Kidney (tissue), 14 donors: ENCODE measurements around the gene NT5DC2. TPM values are rescaled to one million over a fixed set of nuclear protein-coding genes. Genes with fewer than 3 reads are reported as not detected.

Source experiments
- DNase-seq, 5 donors: peaks; one replicate each; pipeline ENCODE4 v3.0.0-alpha.2; 2013 to 2020
- FAIRE-seq: peaks from 2 replicates; lab custom pipeline; 2012; peaks lifted over from hg19 to GRCh38; lab: Jason Lieb, UNC
- H3K27ac ChIP-seq, 2 donors: one replicate each; pipeline ENCODE4 v1.7.0; 2013; ENCODE audit warnings: low read depth in 2 of 2, low read length in 2 of 2, inconsistent platforms in 1 of 2
- H3K27me3 ChIP-seq: one replicate; pipeline ENCODE4 v1.7.1; 2013; ENCODE audit warnings: low read length, inconsistent platforms; ENCODE audit not compliant: control insufficient read depth, insufficient read depth
- H3K36me3 ChIP-seq, 3 donors: one replicate each; pipeline versions ENCODE4 v1.7.0 to v1.7.1; 2013; ENCODE audit warnings: low read length in 3 of 3, control low read depth in 1 of 3, inconsistent platforms in 1 of 3; ENCODE audit not compliant: insufficient read depth in 3 of 3, control insufficient read depth in 2 of 3
- H3K4me1 ChIP-seq, 3 donors: one replicate each; pipeline versions ENCODE4 v1.7.0 to v1.7.1; 2013; ENCODE audit warnings: low read length in 3 of 3, inconsistent platforms in 1 of 3, low read depth in 1 of 3; ENCODE audit not compliant: control insufficient read depth in 2 of 3, insufficient read depth in 2 of 3
- H3K4me3 ChIP-seq, 3 donors: one replicate each; pipeline versions ENCODE4 v1.7.0 to v1.8.1; 2013; ENCODE audit warnings: low read length in 3 of 3, control low read depth in 1 of 3, inconsistent platforms in 1 of 3
- H3K9ac ChIP-seq, 3 donors: one replicate each; pipeline versions ENCODE4 v1.7.0 to v1.7.1; 2013; ENCODE audit warnings: low read length in 3 of 3, control low read depth in 1 of 3, inconsistent platforms in 1 of 3
- H3K9me3 ChIP-seq, 3 donors: one replicate each; pipeline versions ENCODE4 v1.7.0 to v1.7.1; 2013; ENCODE audit warnings: low read length in 3 of 3, control low read depth in 1 of 3, inconsistent platforms in 1 of 3; ENCODE audit not compliant: control insufficient read depth in 2 of 3, insufficient read depth in 1 of 3
- CTCF ChIP-seq: IDR thresholded peaks from 3 replicates; pipeline ENCODE4 v1.5.1; 2012; ENCODE audit warnings: mild to moderate bottlenecking, moderate library complexity, borderline replicate concordance; ENCODE audit not compliant: insufficient read depth; ENCODE audit errors: extremely low read depth
- intact Hi-C: fragments of 100-400 bp; cut with DNase I; formaldehyde crosslinking; loops from one replicate; pipeline ENCODE4 v1.11.1; 2022
- polyA plus RNA-seq: library from polyadenylated mRNA; stranded (reverse); fragments of 350-450 nt; fragmentation: Illumina TruSeq; extraction: RNeasy Lipid Tissue Mini Kit (QIAGEN cat#74804); gene quantifications from one replicate; pipeline ENCODE4 v1.2.3, GENCODE V29; 2014; ENCODE audit warnings: low read depth, low replicate concordance; ENCODE audit not compliant: insufficient read depth
- total RNA-seq: library from RNA; stranded (reverse); fragmentation: NEBNext Ultra II Directional; extraction: Animal tissue kit (Norgen Biotek cat#: 25700); gene quantifications from one replicate; pipeline ENCODE4 v1.2.1, GENCODE V29; 2021
- donor health status: control.
- donor health status: control.
- donor health status: control.
- donor health status: control.
- donor health status: control.
- donor health status: DM: yes; HTN: yes; CAD: no.
- donor health status: Normal renal cell carcinoma (clear cell type).

NT5DC2 gene
- total and polyA plus RNA-seq, 2 donors from 2014 or later, result 47.3 to 75.7 TPM

GRCh38 chr3:52572221-52572620 lies 38.6 kb upstream of the NT5DC2 start:
- H3K9me3 ChIP-seq, result no peaks in the 10 kb centered on the region
- H3K4me1 ChIP-seq, result peaks cover 0 to 2% (median 0%) of the 10 kb centered on the region in 3 donors
- no peak for TF ChIP-seq CTCF
- H3K36me3 ChIP-seq, result peaks cover 2 to 14% (median 4%) of the 10 kb centered on the region in 3 donors
- intact Hi-C loops, result no loop called here
- no peak overlapping the region for H3K9ac ChIP-seq
- no peaks in the 10 kb centered on the region for H3K27me3 ChIP-seq
- H3K27ac ChIP-seq, result no peak overlapping the region
- no peak for FAIRE-seq
- no peak for DNase-seq
- no peak overlapping the region for H3K4me3 ChIP-seq

- H3K4me3 ChIP-seq, result no peak overlapping the region
- DNase-seq, result no peak
- TF ChIP-seq CTCF, result no peak
- H3K9ac ChIP-seq, result no peak overlapping the region
- H3K27me3 ChIP-seq, result no peaks in the 10 kb centered on the region
- H3K27ac ChIP-seq, result no peak overlapping the region
- H3K36me3 ChIP-seq, result peaks cover 2 to 9% (median 4%) of the 10 kb centered on the region in 3 donors
- H3K4me1 ChIP-seq, result peaks cover 0 to 2% (median 0%) of the 10 kb centered on the region in 3 donors
- intact Hi-C loops, result no loop called here
- H3K9me3 ChIP-seq, result no peaks in the 10 kb centered on the region
- no peak for FAIRE-seq
Observed at GRCh38 chr3:52570076-52570475, 36.4 kb upstream of the NT5DC2 start.

DNA sequence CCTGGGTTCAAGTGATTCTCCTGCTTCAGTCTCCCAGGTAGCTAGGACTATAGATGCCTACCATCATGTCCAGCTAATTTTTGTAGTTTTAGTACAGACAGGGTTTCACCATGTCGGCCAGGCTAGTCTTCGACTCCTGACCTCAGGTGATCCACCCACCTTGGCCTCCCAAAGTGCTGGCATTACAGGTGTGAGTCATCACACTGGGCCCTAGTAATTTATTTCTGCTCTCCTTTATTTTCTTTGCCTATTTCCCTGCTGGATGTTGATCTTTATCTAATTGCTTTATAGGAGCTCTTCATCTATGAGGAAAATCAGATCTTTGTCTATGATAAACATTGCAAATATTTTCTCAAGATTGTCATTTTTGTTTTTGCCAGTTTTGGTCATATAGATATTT lies 34.4 kb upstream of the NT5DC2 start:
- H3K27ac ChIP-seq, result no peak overlapping the region
- no peaks in the 10 kb centered on the region for H3K27me3 ChIP-seq
- H3K9me3 ChIP-seq, result no peaks in the 10 kb centered on the region
- H3K4me3 ChIP-seq, result no peak overlapping the region
- TF ChIP-seq CTCF, result no peak
- H3K4me1 ChIP-seq, result no peaks in the 10 kb centered on the region
- intact Hi-C loops, result no loop called here
- no peak for DNase-seq
- FAIRE-seq, result no peak
- peaks cover 5 to 12% (median 6%) of the 10 kb centered on the region in 3 donors for H3K36me3 ChIP-seq
- H3K9ac ChIP-seq, result no peak overlapping the region

DNA sequence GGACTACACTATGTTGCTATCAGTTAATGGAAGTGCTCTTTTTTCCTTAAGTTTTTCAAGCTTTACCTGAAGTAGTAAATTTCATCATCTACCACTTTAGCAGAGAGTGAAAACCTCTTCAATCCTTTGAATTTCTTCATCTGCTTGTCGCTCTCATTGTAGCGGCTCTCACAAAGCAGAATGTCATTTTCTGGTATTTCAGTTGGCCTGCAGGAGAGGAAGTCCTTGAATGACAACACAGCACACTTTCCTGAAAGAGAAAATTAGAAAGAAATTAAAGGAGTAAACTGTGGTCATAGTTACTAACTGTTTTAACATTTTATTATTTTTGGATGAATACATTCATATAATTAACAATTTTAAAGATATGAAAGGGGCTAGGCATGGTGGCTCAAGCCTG lies 30.3 kb upstream of the NT5DC2 start:
- TF ChIP-seq CTCF, result no peak
- H3K4me1 ChIP-seq, result no peaks in the 10 kb centered on the region
- peaks cover 10 to 32% (median 13%) of the 10 kb centered on the region in 3 donors for H3K36me3 ChIP-seq
- no peak overlapping the region for H3K27ac ChIP-seq
- H3K27me3 ChIP-seq, result no peaks in the 10 kb centered on the region
- intact Hi-C loops, result no loop called here
- H3K4me3 ChIP-seq, result no peak overlapping the region
- no peak for DNase-seq
- no peak overlapping the region for H3K9ac ChIP-seq
- no peak for FAIRE-seq
- no peaks in the 10 kb centered on the region for H3K9me3 ChIP-seq
